Breast epithelium (tissue), 4 donors: ENCODE measurements around the gene JMY. TPM values are rescaled to one million over a fixed set of nuclear protein-coding genes. Genes with fewer than 3 reads are reported as not detected.

Source experiments
- DNase-seq, 2 donors: peaks; one replicate each; pipeline ENCODE4 v3.0.0-alpha.2; 2019; ENCODE audit warnings: low spot score in 2 of 2
- H3K27ac ChIP-seq, 2 donors: fragments of 200-600 bp; sonication (generic) in 1 of 2; one replicate each; pipeline ENCODE4 v1.5.1; 2016 to 2019; ENCODE audit warnings: mild to moderate bottlenecking in 1 of 2
- H3K27me3 ChIP-seq, 2 donors: fragments of 200-600 bp; sonication (generic) in 1 of 2; one replicate each; pipeline versions ENCODE4 v1.5.1 to v1.6.0; 2017 to 2019; ENCODE audit warnings: control low read depth in 1 of 2, mild to moderate bottlenecking in 1 of 2
- H3K36me3 ChIP-seq: fragments of 200-600 bp; one replicate; pipeline ENCODE4 v1.5.1; 2019
- H3K4me1 ChIP-seq, 2 donors: fragments of 200-600 bp; sonication (generic); one replicate each; pipeline ENCODE4 v1.5.1; 2016 to 2019; ENCODE audit warnings: control low read depth in 1 of 2
- H3K4me3 ChIP-seq, 3 donors: fragments of 200-600 bp; sonication (generic); 1 replicate in 2 of 3; 2 replicates in 1 of 3; pipeline ENCODE4 v1.5.1; 2016 to 2019; ENCODE audit warnings: mild to moderate bottlenecking in 3 of 3, moderate library complexity in 2 of 3
- H3K9me3 ChIP-seq, 2 donors: fragments of 200-600 bp; sonication (generic) in 1 of 2; one replicate each; pipeline ENCODE4 v1.5.1; 2016 to 2019; ENCODE audit warnings: control low read depth in 1 of 2
- CTCF ChIP-seq, 3 donors: fragments of 450-650 bp; IDR thresholded peaks; one replicate each; pipeline ENCODE4 v1.5.1; 2016 to 2017; ENCODE audit warnings: antibody characterized with exemption in 3 of 3, mild to moderate bottlenecking in 3 of 3, moderate library complexity in 3 of 3
- POLR2A ChIP-seq: fragments of 450-650 bp; IDR thresholded peaks from one replicate; pipeline ENCODE4 v1.6.1; 2016; ENCODE audit warnings: antibody characterized with exemption, mild to moderate bottlenecking, moderate library complexity
- POLR2AphosphoS5 ChIP-seq, 3 donors: sonication (generic); formaldehyde crosslinking; IDR thresholded peaks; one replicate each; pipeline ENCODE4 v1.6.1; 2017; ENCODE audit warnings: antibody characterized with exemption in 3 of 3
- intact Hi-C: fragments of 100-400 bp; cut with DNase I; formaldehyde crosslinking; loops from one replicate; pipeline ENCODE4 v1.15.1; 2023; ENCODE audit warnings: low total_unique reads
- total RNA-seq, 3 donors: library from RNA; depleted of rRNA; stranded (reverse); fragments of >200 nt; gene quantifications; one replicate each; pipeline ENCODE4 v1.1.0, GENCODE V29; 2016

The JMY gene
- total RNA-seq, 3 donors from 2014 or later, result 15.8 to 29.9 (median 16.1) TPM

- H3K27me3 ChIP-seq, result no peaks in the 10 kb centered on the region
- H3K36me3 ChIP-seq, result no peaks in the 10 kb centered on the region
- H3K27ac ChIP-seq, result no peak overlapping the region
- H3K9me3 ChIP-seq, result no peaks in the 10 kb centered on the region
- TF ChIP-seq POLR2A (no peak), CTCF (IDR thresholded peaks at IDR 0.05) (no peak), POLR2AphosphoS5 (IDR thresholded peaks at IDR 0.05) (no peak)
- no peaks in the 10 kb centered on the region for H3K4me1 ChIP-seq
- intact Hi-C loops, result no loop called here
- H3K4me3 ChIP-seq, result no peak overlapping the region
- DNase-seq, result no peak
Measured at GRCh38 chr5:79349047-79349446, 113.1 kb downstream of the JMY start.

- TF ChIP-seq CTCF (IDR thresholded peaks at IDR 0.05) (no peak), POLR2AphosphoS5 (IDR thresholded peaks at IDR 0.05) (no peak), POLR2A (no peak)
- DNase-seq, result no peak
- H3K27me3 ChIP-seq, result no peaks in the 10 kb centered on the region
- no peak overlapping the region for H3K27ac ChIP-seq
- no peak overlapping the region for H3K4me3 ChIP-seq
- H3K4me1 ChIP-seq, result no peaks in the 10 kb centered on the region
- intact Hi-C loops, result no loop called here
- H3K9me3 ChIP-seq, result no peaks in the 10 kb centered on the region
- no peaks in the 10 kb centered on the region for H3K36me3 ChIP-seq
Measured at GRCh38 chr5:79349881-79350280, 114.0 kb downstream of the JMY start.

- H3K4me1 ChIP-seq, result no peaks in the 10 kb centered on the region
- H3K4me3 ChIP-seq, result no peak overlapping the region
- no peak for DNase-seq
Measured at GRCh38 chr5:79357398-79357797, 121.5 kb downstream of the JMY start.

More at GRCh38 chr5:79357398-79357797, 121.5 kb downstream of the JMY start:
- no peaks in the 10 kb centered on the region for H3K9me3 ChIP-seq
- intact Hi-C loops, result no loop called here
- H3K36me3 ChIP-seq, result no peaks in the 10 kb centered on the region
- no peak for TF ChIP-seq CTCF (IDR thresholded peaks at IDR 0.05)
- TF ChIP-seq POLR2A, result no peak
- TF ChIP-seq POLR2AphosphoS5 (IDR thresholded peaks at IDR 0.05), result no peak
- H3K27ac ChIP-seq, result no peak overlapping the region
- no peaks in the 10 kb centered on the region for H3K27me3 ChIP-seq

Other genes with a start within 250 kb of the JMY start
- gene DMGDH, start 166.5 kb upstream of the JMY start, total RNA-seq, result 10 to 100 TPM in 1 of 3 donors, 1 to 10 TPM in 2; 1.5 to 12.5 (median 2.9) TPM
- gene BHMT2, start 166.4 kb upstream of the JMY start, total RNA-seq, result 10 to 100 TPM in 2 of 3 donors, 1 to 10 TPM in 1; 8.0 to 63.7 (median 19.3) TPM
- 1 to 10 TPM in 1 of 3 donors, under 1 TPM in 1, not detected in 1; 0.98 to 1.8 TPM for gene BHMT, start 124.3 kb upstream of the JMY start, total RNA-seq